ENCODE measurements around the gene LARGE1. TPM values are rescaled to one million over a fixed set of nuclear protein-coding genes. Genes with fewer than 3 reads are reported as not detected.

The LARGE1 gene
- total RNA-seq, 1 donor from 2014 or later = 140 TPM

DNA sequence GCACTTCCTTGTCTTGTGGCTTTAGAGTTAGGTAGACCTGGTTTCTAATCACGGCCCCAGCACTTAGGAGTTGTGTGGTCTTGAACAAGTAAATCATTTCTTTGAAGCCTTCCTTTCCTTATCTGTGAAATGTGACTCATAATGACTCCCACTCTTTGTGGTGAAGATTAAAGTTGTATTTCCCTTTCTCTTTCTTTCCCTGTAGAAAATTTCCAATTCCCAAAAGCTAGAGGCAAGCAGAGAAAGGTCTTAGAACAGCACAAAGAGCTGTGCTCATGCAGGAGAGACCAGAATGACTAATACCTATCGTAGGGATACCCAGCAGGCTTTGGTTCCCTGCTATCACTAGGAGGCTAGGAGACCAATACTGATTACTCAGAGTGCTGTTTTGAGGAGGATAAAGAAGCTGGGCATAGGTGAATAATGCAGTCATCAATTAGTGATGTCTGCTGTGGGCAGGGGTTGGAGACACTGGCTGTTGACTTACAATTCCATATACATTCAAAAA, 591.4 kb downstream of the LARGE1 start:
- ATAC-seq (ENCODE audit: poor library complexity) (no peak), DNase-seq (no peak)
- intact Hi-C loops (cut with DNase I) = no loop called here

- no peak for DNase-seq
- no peak for ATAC-seq (ENCODE audit: poor library complexity)
- intact Hi-C loops (cut with DNase I) = no loop called here
These were observed 592.9 kb downstream of the LARGE1 start for GRCh38 chr22:33327348-33327860.

DNA sequence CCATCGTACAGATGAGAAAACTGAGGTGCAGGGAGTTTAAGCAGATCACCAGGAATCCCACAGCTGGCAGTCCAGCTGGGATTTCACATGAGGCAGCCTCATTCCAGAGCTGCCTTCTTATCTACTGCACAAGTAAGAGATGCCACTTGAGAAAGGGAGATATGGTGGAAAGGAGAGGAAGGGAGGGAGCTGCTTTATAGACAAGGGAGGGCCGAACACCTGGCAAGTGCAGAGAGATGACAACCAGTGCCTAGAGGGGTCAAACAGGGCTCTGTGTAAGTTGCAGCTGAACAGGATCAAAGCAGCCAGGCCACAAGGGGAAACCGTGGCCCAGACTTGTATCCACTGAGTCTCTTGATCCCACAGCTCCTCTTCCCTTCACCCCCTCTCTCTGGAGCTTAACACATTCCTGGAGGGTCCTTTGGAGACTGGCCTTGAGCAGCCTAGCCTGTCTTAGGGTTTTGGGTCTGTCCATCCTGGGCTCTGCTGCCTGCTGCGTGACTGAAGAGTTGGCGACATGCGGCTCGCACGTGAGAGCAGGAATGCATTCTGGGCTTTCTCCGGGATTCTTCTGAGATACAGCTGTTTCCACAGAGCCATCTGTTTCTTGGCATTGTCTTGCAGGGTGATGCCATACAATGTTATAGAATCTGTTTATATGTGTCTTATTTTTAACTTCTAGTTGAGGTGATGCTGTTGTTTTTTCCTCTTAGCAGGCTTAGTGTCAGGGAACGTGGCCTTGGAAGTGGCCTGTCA, 593.6 kb downstream of the LARGE1 start:
- peak; percentile 58 for ATAC-seq (ENCODE audit: poor library complexity)
- intact Hi-C loops (cut with DNase I) = no loop called here

DNA sequence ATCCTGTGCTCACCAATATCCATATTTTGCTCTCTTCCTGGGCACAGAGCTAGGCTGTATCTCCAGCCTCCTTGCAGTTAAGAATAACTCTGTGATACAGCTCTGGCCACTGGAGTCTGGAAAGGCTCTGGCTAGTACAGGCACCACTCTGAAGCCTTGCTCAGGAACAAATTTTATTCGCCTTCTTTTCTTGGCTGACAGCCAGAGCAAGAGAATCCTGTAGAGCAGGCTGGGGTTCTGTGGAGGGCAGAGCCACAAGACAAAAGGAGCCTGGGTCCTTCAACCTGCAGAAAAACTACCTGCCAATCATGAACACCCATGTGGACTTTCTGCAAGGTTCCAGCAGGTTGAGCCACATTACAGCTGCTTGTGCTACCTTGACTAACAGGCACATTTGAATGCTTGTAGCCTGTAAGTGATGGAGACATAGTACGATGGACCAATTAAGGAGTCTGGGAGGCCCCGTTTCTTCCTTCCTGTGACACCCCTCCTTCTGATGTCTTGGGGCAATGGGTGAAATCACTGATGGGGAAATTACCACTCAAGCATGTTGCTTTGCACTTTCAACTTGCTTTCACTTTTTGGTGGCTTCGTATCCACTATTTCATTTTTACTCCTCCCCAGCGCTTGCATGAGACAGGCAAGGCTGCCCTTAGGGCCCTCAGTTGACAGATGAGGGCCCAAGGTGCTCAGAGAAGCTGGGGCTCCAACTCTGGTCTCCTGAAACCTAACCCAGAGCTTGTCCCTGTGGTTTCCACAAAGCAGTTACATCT, 594.9 kb downstream of the LARGE1 start:
- DNase-seq = no peak
- intact Hi-C loops (cut with DNase I) = no loop called here
- peak; percentile 71 for ATAC-seq (ENCODE audit: poor library complexity)

More for the DNA sequence above, 593.6 kb downstream of the LARGE1 start:
- no peak for DNase-seq

GRCh38 chr22:33324228-33324627, 596.0 kb downstream of the LARGE1 start:
- no peak for ATAC-seq (ENCODE audit: poor library complexity)
- intact Hi-C loops (cut with DNase I) = no loop called here

GRCh38 chr22:33321466-33321865, 598.8 kb downstream of the LARGE1 start:
- no peak for ATAC-seq (ENCODE audit: poor library complexity)
- no peak for DNase-seq

More at GRCh38 chr22:33324228-33324627, 596.0 kb downstream of the LARGE1 start:
- DNase-seq = no peak

GRCh38 chr22:33315954-33316353, 604.3 kb downstream of the LARGE1 start:
- DNase-seq = no peak
- ATAC-seq (ENCODE audit: poor library complexity) = no peak
- intact Hi-C loops (cut with DNase I) = no loop called here

More at GRCh38 chr22:33321466-33321865, 598.8 kb downstream of the LARGE1 start:
- intact Hi-C loops (cut with DNase I) = no loop called here

DNA sequence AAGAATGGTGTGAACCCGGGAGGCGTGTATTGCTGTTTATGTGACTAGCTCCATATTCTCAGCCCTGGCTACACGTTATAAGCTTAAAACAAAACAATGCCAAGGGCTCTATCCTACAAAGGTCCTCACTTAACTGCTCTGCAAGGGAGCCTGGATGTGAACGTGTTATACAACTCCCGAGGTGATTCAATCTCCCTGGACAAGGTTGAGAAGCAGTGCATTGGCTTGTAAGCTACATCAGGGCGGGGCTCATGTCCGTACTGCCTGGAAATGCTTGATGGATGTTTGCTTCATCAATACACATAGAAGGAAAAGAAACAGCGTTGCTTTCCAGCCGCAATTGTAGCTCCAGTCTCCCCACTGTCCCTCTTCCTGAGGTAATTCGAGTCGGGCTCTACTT, 605.2 kb downstream of the LARGE1 start:
- intact Hi-C loops (cut with DNase I) = no loop called here
- DNase-seq = no peak
- ATAC-seq (ENCODE audit: poor library complexity) = no peak

GRCh38 chr22:33314316-33314715, 606.0 kb downstream of the LARGE1 start:
- intact Hi-C loops (cut with DNase I) = no loop called here
- DNase-seq = no peak
- no peak for ATAC-seq (ENCODE audit: poor library complexity)

GRCh38 chr22:33303099-33303498, 617.2 kb downstream of the LARGE1 start:
- DNase-seq = no peak
- intact Hi-C loops (cut with DNase I) = loop anchor here (5.0 to 10.0 kb wide), 4 partner anchors 62 to 804 kb away; no protein-coding TSS in a partner anchor
- no peak for ATAC-seq (ENCODE audit: poor library complexity)

DNA sequence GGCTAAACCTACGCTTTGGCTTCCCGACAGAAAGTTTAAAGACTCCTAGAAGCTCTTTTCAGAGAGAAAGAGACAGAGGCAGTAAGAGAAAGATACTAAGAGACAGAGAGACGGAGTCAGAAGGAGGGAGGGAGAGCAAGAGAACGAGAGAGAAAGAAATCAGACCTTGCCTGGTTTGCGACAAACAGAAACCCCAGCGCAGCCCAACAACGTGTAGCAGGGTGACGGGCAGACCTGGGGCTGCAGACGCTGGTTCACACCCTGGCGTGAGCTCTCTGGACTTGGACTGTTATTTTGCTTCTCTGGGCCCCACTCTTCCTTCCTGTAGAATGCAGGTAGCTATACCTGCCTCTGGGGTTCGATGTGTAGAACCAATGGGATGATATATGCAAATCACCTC, 617.7 kb downstream of the LARGE1 start:
- DNase-seq = no peak
- ATAC-seq (ENCODE audit: poor library complexity) = peak; percentile 33
- intact Hi-C loops (cut with DNase I) = loop anchor here (5.0 to 10.0 kb wide), 4 partner anchors 62 to 805 kb away; no protein-coding TSS in a partner anchor

GRCh38 chr22:33302049-33302545, 618.2 kb downstream of the LARGE1 start:
- DNase-seq = peak; percentile 89
- ATAC-seq (ENCODE audit: poor library complexity) = peak; percentile 90
- intact Hi-C loops (cut with DNase I) = loop anchor here (5.0 to 10.0 kb wide), 4 partner anchors 63 to 805 kb away; no protein-coding TSS in a partner anchor

- DNase-seq (peak; percentile 49), ATAC-seq (ENCODE audit: poor library complexity) (peak; percentile 69)
- intact Hi-C loops (cut with DNase I) = loop anchor here (5.0 to 10.0 kb wide), 4 partner anchors 65 to 807 kb away; no protein-coding TSS in a partner anchor
These were observed 620.1 kb downstream of the LARGE1 start for GRCh38 chr22:33300165-33300564.

- intact Hi-C loops (cut with DNase I) = no loop called here
- DNase-seq (no peak), ATAC-seq (ENCODE audit: poor library complexity) (no peak)
These were observed 620.9 kb downstream of the LARGE1 start for GRCh38 chr22:33299245-33299956.

GRCh38 chr22:33296941-33297340, 623.3 kb downstream of the LARGE1 start:
- DNase-seq = no peak
- no peak for ATAC-seq (ENCODE audit: poor library complexity)
- intact Hi-C loops (cut with DNase I) = no loop called here

- no peak for ATAC-seq (ENCODE audit: poor library complexity)
- no peak for DNase-seq
- intact Hi-C loops (cut with DNase I) = no loop called here
These were observed 632.2 kb downstream of the LARGE1 start for GRCh38 chr22:33288078-33288477.

DNA sequence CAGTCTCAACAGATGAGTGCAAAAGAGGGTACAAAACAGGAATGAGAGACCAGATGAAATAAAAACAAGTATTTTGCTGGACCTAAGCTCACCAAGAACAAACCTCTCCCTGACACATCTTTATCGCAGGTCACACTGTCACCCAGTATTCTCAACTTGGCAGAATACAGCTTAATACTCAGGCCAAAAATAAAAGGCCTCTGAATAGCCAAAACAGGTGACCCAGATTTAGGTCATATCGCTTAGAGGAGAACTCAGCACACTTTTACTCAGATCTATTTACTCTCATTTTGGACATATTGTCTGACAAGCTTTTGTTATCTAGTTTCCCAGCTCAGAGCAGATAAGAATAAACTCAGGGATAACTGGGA, 645.2 kb downstream of the LARGE1 start:
- intact Hi-C loops (cut with DNase I) = no loop called here
- ATAC-seq (ENCODE audit: poor library complexity) (peak; percentile 63), DNase-seq (no peak)

DNA sequence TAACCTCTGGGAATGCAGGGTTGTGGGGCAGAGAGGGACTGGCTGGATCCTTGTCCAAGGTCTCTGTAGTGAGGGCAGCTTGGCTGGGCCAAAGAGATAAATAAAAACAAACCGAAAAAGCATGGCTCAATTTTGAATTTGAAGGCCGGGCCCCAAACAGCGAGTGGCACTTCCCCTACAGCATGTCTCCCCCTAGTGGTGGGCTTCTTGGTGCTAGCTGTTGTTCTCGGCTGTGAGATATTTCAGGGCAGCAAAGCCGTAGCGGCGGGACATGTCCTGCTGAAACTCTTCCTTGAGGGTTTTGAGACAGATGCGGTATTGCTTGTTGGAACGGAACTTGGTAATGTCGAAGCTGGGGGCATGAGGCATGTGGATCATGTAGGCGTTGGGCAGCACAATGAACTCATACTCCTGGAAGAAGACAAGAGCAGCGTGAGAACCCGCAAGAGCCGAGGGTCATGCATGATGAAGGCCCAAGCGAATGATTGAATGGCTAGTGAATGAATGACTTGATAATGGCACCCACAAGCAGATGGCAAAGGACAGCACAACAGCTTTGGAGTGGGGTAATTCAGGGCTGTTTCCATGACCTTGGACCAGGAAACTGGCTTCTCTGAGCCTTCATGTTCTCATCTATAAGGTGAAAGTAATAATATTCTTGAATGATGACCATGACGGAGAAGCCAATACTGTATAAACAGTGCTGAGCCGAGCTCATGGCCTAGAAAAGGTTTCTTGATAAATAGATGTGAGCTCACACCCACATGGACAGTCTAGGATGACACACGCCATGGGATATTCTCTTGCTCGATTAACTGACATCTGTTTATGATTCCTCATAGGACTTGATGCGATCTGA, 645.8 kb downstream of the LARGE1 start:
- DNase-seq (no peak), ATAC-seq (ENCODE audit: poor library complexity) (no peak)
- intact Hi-C loops (cut with DNase I) = no loop called here

Measured in Right ventricle myocardium superior (tissue), 1 donor.